Ascending aorta (tissue), 2 donors: Measurements from ENCODE around the gene ATP6V1C2. TPM values are rescaled to one million over a fixed set of nuclear protein-coding genes. Genes with fewer than 3 reads are reported as not detected.

Experiments used
- DNase-seq, 2 donors: peaks; one replicate each; pipeline ENCODE4 v3.0.0-alpha.2; 2019; ENCODE audit warnings: low spot score in 2 of 2
- H3K27ac ChIP-seq, 2 donors: fragments of 200-600 bp; sonication (generic); one replicate each; pipeline ENCODE4 v1.5.1; 2016 to 2017; ENCODE audit warnings: mild to moderate bottlenecking in 1 of 2
- H3K27me3 ChIP-seq: fragments of 200-600 bp; sonication (generic); one replicate; pipeline ENCODE4 v1.5.1; 2017
- H3K36me3 ChIP-seq, 2 donors: fragments of 200-600 bp; sonication (generic); one replicate each; pipeline ENCODE4 v1.5.1; 2016
- H3K4me1 ChIP-seq, 2 donors: fragments of 200-600 bp; sonication (generic); one replicate each; pipeline ENCODE4 v1.5.1; 2016 to 2017; ENCODE audit warnings: mild to moderate bottlenecking in 1 of 2
- H3K4me3 ChIP-seq, 2 donors: fragments of 200-600 bp; sonication (generic); one replicate each; pipeline ENCODE4 v1.5.1; 2016 to 2017; ENCODE audit warnings: mild to moderate bottlenecking in 1 of 2
- H3K9me3 ChIP-seq, 2 donors: fragments of 200-600 bp; sonication (generic); one replicate each; pipeline ENCODE4 v1.5.1; 2016
- intact Hi-C: fragments of 100-400 bp; cut with DNase I; formaldehyde crosslinking; loops from one replicate; pipeline ENCODE4 v1.15.1; 2023
- total RNA-seq: library from RNA; depleted of rRNA; stranded (reverse); fragments of >200 nt; gene quantifications from one replicate; pipeline ENCODE4 v1.1.0, GENCODE V29; 2016
- TF ChIP-seq, protein P1 (sequence below), 3 experiments: fragments of 200-600 bp in 2 of 3; fragments of 450-650 bp in 1 of 3; sonication (generic) in 2 of 3; IDR thresholded peaks; one replicate each; pipeline ENCODE4 v1.5.1; 2016 to 2019; ENCODE audit warnings: antibody characterized with exemption in 3 of 3, mild to moderate bottlenecking in 1 of 3, moderate library complexity in 1 of 3

ATP6V1C2 gene
- total RNA-seq, 1 donor from 2014 or later, result 6.0 TPM

DNA sequence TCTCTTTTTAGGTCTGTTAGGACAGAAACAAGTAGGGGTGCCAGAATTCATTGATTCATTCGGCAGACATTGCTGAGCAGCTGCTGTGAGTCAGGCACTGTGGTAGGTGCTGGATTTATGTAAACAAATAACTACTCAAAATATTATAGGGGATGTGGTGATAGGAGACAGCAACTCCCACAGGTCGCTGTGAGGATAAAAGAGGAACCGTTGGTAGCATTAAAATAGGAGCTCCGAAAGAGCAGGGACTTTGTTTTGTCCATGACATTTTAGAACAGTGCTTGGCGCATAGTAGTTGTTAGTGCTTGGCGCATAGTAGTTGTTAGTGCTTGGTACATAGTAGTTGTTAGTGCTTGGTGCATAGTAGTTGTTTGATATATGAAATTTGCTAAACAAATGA, 29.2 kb downstream of the ATP6V1C2 start:
- TF ChIP-seq, protein P1, sequence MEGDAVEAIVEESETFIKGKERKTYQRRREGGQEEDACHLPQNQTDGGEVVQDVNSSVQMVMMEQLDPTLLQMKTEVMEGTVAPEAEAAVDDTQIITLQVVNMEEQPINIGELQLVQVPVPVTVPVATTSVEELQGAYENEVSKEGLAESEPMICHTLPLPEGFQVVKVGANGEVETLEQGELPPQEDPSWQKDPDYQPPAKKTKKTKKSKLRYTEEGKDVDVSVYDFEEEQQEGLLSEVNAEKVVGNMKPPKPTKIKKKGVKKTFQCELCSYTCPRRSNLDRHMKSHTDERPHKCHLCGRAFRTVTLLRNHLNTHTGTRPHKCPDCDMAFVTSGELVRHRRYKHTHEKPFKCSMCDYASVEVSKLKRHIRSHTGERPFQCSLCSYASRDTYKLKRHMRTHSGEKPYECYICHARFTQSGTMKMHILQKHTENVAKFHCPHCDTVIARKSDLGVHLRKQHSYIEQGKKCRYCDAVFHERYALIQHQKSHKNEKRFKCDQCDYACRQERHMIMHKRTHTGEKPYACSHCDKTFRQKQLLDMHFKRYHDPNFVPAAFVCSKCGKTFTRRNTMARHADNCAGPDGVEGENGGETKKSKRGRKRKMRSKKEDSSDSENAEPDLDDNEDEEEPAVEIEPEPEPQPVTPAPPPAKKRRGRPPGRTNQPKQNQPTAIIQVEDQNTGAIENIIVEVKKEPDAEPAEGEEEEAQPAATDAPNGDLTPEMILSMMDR (IDR thresholded peaks at IDR 0.05), result no peak
- Histone ChIP-seq H3K36me3 (no peaks in the 10 kb centered on the region), H3K9me3 (no peaks in the 10 kb centered on the region), H3K4me1 (no peaks in the 10 kb centered on the region), H3K4me3 (no peak overlapping the region), H3K27me3 (no peaks in the 10 kb centered on the region), H3K27ac (no peak overlapping the region)
- DNase-seq, result no peak
- intact Hi-C loops, result no loop called here

- no peaks in the 10 kb centered on the region for H3K4me1 ChIP-seq
- H3K9me3 ChIP-seq, result no peaks in the 10 kb centered on the region
- intact Hi-C loops, result no loop called here
- no peak for DNase-seq
- H3K4me3 ChIP-seq, result no peak overlapping the region
- TF ChIP-seq, protein P1 (IDR thresholded peaks at IDR 0.05), result no peak
- H3K36me3 ChIP-seq, result no peaks in the 10 kb centered on the region
- no peak overlapping the region for H3K27ac ChIP-seq
- no peaks in the 10 kb centered on the region for H3K27me3 ChIP-seq
Measured at GRCh38 chr2:10752236-10752635, 30.8 kb downstream of the ATP6V1C2 start.

DNA sequence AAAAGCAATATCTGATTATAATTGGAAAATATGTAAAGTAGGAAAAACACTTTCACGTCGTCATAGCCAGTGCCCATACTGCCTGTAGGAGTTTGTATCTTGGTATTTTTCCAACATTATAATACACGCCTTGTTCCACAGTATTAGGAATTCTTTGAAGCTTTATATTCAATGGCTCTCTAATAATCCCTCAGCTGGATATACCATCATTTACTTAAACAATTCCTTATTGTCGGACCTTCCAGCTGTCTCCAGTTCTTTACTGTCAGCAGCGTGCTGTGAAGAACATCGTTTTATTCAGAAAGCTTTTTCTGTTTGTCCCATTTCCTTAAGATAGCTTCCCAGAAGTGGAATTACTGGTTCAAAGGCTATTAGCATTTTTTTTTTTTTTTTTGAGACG, 31.7 kb downstream of the ATP6V1C2 start:
- intact Hi-C loops, result no loop called here

DNA sequence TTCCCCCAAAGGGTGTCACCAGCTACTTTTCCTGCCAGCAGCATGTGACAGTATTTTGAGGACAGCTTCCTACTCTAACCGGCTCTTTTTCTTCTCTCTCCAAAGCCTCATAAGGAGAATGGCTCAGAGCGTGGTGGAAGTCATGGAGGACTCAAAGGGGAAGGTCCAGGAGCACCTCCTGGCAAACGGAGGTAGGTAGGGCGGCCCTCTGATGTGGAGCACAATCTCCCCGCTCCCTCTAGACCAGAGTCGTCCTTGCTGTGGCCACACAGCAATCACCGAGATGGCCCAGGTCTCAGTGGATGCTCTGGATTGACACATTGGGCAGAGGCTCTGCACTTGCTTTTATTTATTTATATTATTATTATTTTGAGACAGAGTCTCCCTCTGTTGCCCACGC, 32.4 kb downstream of the ATP6V1C2 start:
- Histone ChIP-seq H3K27ac (no peak overlapping the region), H3K4me3 (no peak overlapping the region), H3K27me3 (no peaks in the 10 kb centered on the region), H3K4me1 (no peaks in the 10 kb centered on the region), H3K9me3 (no peaks in the 10 kb centered on the region), H3K36me3 (no peaks in the 10 kb centered on the region)
- DNase-seq, result no peak
- intact Hi-C loops, result no loop called here
- TF ChIP-seq, protein P1 (IDR thresholded peaks at IDR 0.05), result no peak

More for the DNA sequence above, 31.7 kb downstream of the ATP6V1C2 start:
- H3K4me1 ChIP-seq, result no peaks in the 10 kb centered on the region
- no peak overlapping the region for H3K27ac ChIP-seq
- no peak for DNase-seq
- TF ChIP-seq, protein P1 (IDR thresholded peaks at IDR 0.05), result no peak
- H3K27me3 ChIP-seq, result no peaks in the 10 kb centered on the region
- H3K36me3 ChIP-seq, result no peaks in the 10 kb centered on the region
- no peak overlapping the region for H3K4me3 ChIP-seq
- no peaks in the 10 kb centered on the region for H3K9me3 ChIP-seq

- H3K4me3 ChIP-seq, result no peak overlapping the region
- no peaks in the 10 kb centered on the region for H3K36me3 ChIP-seq
- H3K27me3 ChIP-seq, result no peaks in the 10 kb centered on the region
- H3K27ac ChIP-seq, result no peak overlapping the region
- no peaks in the 10 kb centered on the region for H3K4me1 ChIP-seq
- TF ChIP-seq, protein P1 (IDR thresholded peaks at IDR 0.05), result no peak
- no peak for DNase-seq
- intact Hi-C loops, result no loop called here
- H3K9me3 ChIP-seq, result no peaks in the 10 kb centered on the region
Measured at GRCh38 chr2:10755621-10756020, 34.2 kb downstream of the ATP6V1C2 start.

GRCh38 chr2:10757814-10758286, 36.4 kb downstream of the ATP6V1C2 start:
- intact Hi-C loops, result no loop called here
- H3K9me3 ChIP-seq, result no peaks in the 10 kb centered on the region
- TF ChIP-seq, protein P1 (IDR thresholded peaks at IDR 0.05), result no peak
- H3K36me3 ChIP-seq, result no peaks in the 10 kb centered on the region
- no peaks in the 10 kb centered on the region for H3K27me3 ChIP-seq
- DNase-seq, result no peak
- H3K4me1 ChIP-seq, result no peaks in the 10 kb centered on the region
- H3K27ac ChIP-seq, result no peak overlapping the region
- H3K4me3 ChIP-seq, result no peak overlapping the region
